NCI-H1436 treated with DMSO at 0.1 percent for 48 hours (cell line): ENCODE results near the gene CAPN9.

Experiments
- DNase-seq: peaks from one replicate; lab custom pipeline; 2025; lab: John Stamatoyannopoulos, UW

Gene CAPN9

GRCh38 chr1:230800891-230801840, 54.0 kb downstream of the CAPN9 start:
- DNase-seq = no peak

- DNase-seq = no peak
Observed at GRCh38 chr1:230804396-230804795, 57.2 kb downstream of the CAPN9 start.

- no peak for DNase-seq
Observed at GRCh38 chr1:230806552-230806951, 59.4 kb downstream of the CAPN9 start.

GRCh38 chr1:230807029-230807428, 59.8 kb downstream of the CAPN9 start:
- DNase-seq = no peak

- no peak for DNase-seq
Observed at GRCh38 chr1:230807561-230808280, 60.5 kb downstream of the CAPN9 start.

GRCh38 chr1:230808281-230808872, 61.2 kb downstream of the CAPN9 start:
- DNase-seq = no peak

- no peak for DNase-seq
Observed at GRCh38 chr1:230809256-230809990, 62.2 kb downstream of the CAPN9 start.

- DNase-seq = no peak
Observed at GRCh38 chr1:230812568-230812967, 65.4 kb downstream of the CAPN9 start.

GRCh38 chr1:230814949-230815692, 67.9 kb downstream of the CAPN9 start:
- DNase-seq = no peak

GRCh38 chr1:230816018-230816417, 68.8 kb downstream of the CAPN9 start:
- no peak for DNase-seq

- DNase-seq = no peak
Observed at GRCh38 chr1:230818367-230818766, 71.2 kb downstream of the CAPN9 start.

GRCh38 chr1:230818901-230819300, 71.7 kb downstream of the CAPN9 start:
- no peak for DNase-seq

- DNase-seq = no peak
Observed at GRCh38 chr1:230819976-230820375, 72.8 kb downstream of the CAPN9 start.

GRCh38 chr1:230820568-230820967, 73.4 kb downstream of the CAPN9 start:
- no peak for DNase-seq

- DNase-seq = no peak
Observed at GRCh38 chr1:230821346-230821745, 74.2 kb downstream of the CAPN9 start.

- DNase-seq = no peak
Observed at GRCh38 chr1:230822092-230822581, 74.9 kb downstream of the CAPN9 start.

GRCh38 chr1:230823426-230823825, 76.2 kb downstream of the CAPN9 start:
- DNase-seq = no peak

- DNase-seq = no peak
Observed at GRCh38 chr1:230823931-230824381, 76.8 kb downstream of the CAPN9 start.

GRCh38 chr1:230824551-230824918, 77.3 kb downstream of the CAPN9 start:
- DNase-seq = no peak

GRCh38 chr1:230824919-230825721, 77.9 kb downstream of the CAPN9 start:
- no peak for DNase-seq
